SK-MEL-5 (cell line): ENCODE data around the gene RBMS1. TPM values are rescaled to one million over a fixed set of nuclear protein-coding genes. Genes with fewer than 3 reads are reported as not detected.
"Not testable (repeated sequence)": the region's sequence is repeated elsewhere in the genome, so short reads cannot be mapped to it uniquely, and the experiment has no call there.

Experiments
- DNase-seq: peaks from one replicate; pipeline ENCODE4 v3.0.0-alpha.2; 2016; ENCODE audit warnings: low read depth, low spot score
- in situ Hi-C: cut with HindIII; loops from 2 replicates; pipeline ENCODE4 v1.10.0; 2016; ENCODE audit warnings: low sequenced_read_pairs, high pct_unique_total_duplicates, low pct_unique_long_range_greater_than_20kb
- total RNA-seq: library from RNA; depleted of rRNA; stranded (reverse); fragments of >200 nt; shearing (Covaris generic); gene quantifications from 2 replicates; pipeline ENCODE4 v1.2.3, GENCODE V29; 2014

Gene RBMS1
- total RNA-seq, 1 experiment from 2014 or later, result 56.8 TPM

- in situ Hi-C loops, result no loop called here
- DNase-seq, result peak; percentile 44
These were observed 112.1 kb downstream of the RBMS1 start for GRCh38 chr2:160381425-160381951.

DNA sequence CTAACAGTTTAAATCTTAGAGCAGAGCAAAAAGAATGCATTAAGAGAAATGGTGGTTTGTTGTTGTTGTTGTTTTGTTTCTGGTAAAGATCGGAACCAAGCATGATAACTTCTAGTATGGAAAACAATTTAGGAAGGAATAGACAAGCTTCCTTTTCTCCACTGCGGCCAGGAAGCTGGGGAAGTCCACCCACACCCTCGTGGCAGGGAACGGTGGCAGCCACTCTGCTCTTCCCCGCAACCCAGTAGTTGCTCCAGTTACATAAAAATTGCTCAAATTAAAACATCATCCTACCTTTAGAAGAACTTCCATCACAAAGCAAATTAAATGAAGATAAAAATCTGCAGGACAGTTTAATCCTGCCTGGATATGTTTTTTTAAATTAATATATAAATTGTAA, 113.0 kb downstream of the RBMS1 start:
- in situ Hi-C loops, result no loop called here
- DNase-seq, result no peak

DNA sequence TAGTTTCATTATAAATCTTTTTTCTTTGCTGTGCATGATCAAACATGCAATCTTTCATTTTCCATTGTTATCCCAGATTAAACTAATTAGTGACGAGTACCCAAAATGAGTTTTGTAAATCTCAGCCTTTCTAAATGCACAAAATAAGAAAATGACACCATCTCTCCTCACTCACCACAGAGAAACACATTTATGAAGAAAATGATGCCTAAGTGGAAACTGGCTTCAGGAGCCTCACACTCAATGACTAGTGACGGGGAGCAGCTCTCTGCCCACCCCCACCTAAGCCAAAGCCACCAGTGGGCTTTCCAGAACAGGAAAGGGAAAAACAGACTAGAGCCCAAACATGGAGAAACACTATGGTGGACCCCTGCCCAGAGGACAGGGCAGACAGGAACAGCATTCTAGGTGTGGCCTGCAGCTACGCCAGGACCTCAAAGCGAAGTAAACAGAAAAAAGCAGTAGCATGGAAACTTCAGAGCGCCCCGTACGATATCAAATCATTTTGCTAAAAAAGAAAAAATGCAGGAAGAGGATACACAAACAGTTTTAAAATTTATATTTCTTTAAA, 113.5 kb downstream of the RBMS1 start:
- in situ Hi-C loops, result no loop called here
- no peak for DNase-seq

- no peak for DNase-seq
- in situ Hi-C loops, result no loop called here
These were observed 114.2 kb downstream of the RBMS1 start for GRCh38 chr2:160379399-160379798.

GRCh38 chr2:160377204-160377995, 116.2 kb downstream of the RBMS1 start:
- DNase-seq, result no peak
- in situ Hi-C loops, result no loop called here

DNA sequence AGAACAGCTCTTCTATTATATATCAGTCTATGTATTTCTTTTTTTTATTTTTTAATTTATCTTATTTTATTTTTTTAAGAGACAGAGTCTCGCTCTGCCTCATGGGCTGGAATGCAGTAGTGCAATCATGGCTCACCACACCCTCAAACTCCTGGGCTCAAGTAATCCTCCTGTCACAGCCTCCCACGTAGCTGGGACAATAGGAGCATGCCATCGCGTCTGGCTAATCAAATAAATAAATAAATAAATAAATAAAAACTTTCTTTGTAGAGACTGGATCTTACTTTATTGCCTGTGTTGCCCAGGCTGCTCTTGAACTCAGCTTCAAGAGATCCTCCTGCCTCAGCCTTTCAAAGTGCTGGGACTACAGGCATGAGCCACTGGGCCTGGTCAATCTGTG, 117.0 kb downstream of the RBMS1 start:
- in situ Hi-C loops, result no loop called here
- DNase-seq, result no peak

DNA sequence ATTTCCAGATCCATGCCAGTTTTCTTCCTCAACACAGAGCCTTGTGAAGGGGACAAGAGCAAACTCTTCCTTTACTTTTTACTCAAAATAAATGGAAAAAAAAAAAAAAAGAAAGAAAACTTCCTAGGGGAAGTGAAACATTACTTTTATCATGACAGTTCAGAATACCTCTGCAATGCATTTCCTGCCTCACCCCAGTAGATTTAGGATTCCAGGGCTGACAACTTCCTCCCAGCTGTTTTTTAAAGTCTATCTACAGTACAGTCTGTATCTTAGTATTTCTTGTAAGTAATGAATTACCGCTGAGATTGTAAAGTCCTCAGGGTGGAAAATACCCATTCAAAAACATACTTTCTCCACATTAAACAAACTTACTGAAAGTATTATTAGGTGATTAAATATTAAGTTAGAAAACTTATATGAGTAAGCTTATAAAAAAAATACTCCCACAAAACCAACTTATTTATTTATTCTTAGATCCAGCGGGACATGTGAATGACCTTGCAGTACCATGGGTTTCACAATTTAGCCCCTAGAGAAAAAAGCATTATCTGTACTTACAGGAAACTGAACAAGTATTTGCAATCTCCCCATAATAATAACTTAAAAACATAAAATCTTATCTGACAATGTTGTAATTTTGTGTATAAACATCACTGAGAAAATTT, 117.7 kb downstream of the RBMS1 start:
- no peak for DNase-seq
- in situ Hi-C loops, result no loop called here

GRCh38 chr2:160375037-160375436, 118.6 kb downstream of the RBMS1 start:
- DNase-seq, result no peak
- in situ Hi-C loops, result no loop called here

DNA sequence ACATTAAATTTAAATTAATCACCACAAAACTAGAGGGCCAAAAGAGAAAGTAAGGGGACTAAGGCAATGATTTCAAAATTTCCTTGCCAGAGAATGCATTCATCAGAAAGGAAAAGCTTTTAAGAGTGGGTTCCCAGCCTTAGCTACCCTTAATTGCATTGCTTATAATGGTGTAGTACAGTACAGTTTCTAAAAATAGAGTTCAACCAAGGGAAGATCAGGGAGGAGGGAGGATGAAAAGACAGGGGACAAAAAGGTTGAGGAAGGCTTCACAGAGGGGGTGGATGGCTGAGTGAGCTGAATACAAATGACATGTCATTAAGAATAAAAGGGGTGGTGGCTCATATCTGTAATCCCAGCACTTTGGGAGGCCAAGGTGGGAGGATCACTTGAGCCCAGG, 119.9 kb downstream of the RBMS1 start:
- in situ Hi-C loops, result no loop called here

GRCh38 chr2:160373263-160373662, 120.3 kb downstream of the RBMS1 start:
- no peak for DNase-seq
- in situ Hi-C loops, result no loop called here

More for the DNA sequence above, 119.9 kb downstream of the RBMS1 start:
- no peak for DNase-seq

GRCh38 chr2:160372585-160372984, 121.0 kb downstream of the RBMS1 start:
- no peak for DNase-seq

GRCh38 chr2:160372010-160372356, 121.6 kb downstream of the RBMS1 start:
- in situ Hi-C loops, result no loop called here
- DNase-seq, result no peak

More at GRCh38 chr2:160372585-160372984, 121.0 kb downstream of the RBMS1 start:
- in situ Hi-C loops, result no loop called here

DNA sequence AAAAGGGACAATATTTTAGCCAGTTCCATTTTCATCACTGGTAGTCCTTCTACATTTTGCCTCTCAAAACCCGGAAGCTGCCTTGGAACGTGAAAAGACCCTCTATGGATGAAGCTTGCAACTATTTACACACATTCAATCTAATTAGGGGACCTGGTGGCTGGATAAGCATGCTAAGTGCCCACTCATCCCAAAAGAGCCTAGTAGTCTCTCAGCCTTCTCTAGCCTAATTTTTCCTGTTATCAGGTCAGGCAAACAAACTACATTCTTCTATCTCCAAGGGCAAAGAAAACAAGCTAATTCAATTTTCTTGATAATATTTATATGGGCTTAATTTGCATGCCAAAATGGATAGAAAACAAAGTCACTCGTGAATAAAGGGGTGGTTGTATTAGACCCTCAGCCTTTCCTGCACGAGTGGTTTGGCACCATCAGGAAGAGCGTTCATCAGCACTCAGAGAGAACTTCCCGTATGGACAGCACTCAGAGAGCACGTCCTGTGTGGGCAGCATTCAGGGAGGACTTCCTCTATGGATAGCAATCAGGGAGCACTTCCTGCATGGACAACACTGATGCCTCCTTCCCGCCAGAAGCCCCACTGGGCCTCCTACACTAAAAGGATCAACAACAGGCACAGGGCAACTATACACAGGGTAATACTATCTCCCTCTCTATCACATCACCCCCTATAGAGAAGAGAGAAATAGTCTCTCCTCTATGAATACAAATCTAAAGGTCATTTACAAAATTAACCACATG, 122.2 kb downstream of the RBMS1 start:
- no peak for DNase-seq
- in situ Hi-C loops, result no loop called here

DNA sequence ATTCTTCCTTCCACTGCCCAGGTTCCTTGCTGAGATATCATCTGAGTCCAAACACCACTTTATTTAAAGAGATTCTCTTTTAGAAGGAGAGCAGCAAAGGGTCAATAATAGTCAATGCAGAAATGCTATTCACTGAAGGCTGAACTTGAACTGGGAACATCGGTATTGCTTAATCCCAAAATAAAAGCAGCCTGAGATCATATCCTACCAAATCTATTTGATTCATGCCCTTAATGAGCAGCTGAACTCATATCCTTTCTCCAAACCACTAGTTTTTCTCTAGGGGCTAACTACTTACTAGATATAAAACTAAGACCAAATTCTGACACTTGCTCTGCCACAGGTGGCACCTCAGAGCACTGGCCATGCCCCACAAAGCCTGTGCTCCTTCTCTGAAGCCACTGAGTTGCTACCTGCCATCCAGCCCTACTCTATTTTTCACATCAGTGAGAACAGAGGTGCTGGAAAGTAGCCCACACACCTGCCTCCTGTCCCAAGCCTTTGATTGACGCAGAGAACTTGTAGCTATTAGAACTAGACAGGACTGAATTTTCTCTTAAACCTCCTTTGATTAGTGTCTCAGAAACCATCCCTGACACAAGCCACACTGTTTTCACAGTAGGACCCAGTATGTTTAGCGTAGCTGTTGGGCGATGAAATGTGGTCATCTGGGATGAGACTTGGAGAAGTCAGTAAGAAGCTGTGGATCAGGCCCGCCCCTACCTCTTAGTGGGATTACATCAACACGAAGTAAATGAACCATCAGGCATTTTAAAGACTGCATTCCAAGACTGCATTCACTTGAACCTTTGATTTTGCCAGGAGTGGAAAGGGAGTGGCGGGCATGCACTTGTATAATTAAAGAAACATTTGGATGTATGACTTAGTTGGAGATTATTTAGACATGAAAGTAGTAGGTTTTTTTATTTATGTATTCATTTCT, 124.3 kb downstream of the RBMS1 start:
- in situ Hi-C loops, result no loop called here
- no peak for DNase-seq

DNA sequence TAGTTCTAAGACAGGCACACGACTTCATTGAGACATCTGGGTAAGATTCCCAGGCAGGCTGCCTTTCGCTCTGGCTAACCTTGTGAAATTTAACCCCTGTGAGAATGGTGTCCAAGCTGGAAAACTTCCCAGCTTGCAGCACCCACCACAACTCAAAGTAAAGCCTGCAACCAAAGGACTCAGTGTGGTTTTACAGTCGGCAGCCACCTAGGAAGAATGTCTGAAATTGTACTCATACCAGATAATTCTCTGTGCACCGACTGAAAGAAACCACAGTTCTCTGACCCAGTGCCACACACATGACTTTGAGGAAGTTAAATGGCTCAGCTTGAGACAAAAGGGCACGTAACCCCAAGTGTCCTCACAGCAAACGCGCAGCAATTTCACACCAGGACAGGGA, 125.7 kb downstream of the RBMS1 start:
- in situ Hi-C loops, result no loop called here
- peak; percentile 94 for DNase-seq

GRCh38 chr2:160367139-160367538, 126.5 kb downstream of the RBMS1 start:
- in situ Hi-C loops, DNase-seq: not testable (repeated sequence)

GRCh38 chr2:160366474-160366873, 127.1 kb downstream of the RBMS1 start:
- no peak for DNase-seq
- in situ Hi-C loops, result no loop called here
